Liver (tissue), 9 donors: Measurements from ENCODE around the gene TFDP2. TPM values are rescaled to one million over a fixed set of nuclear protein-coding genes. Genes with fewer than 3 reads are reported as not detected.
A peak's percentile ranks its signal among the peaks of the same experiment; 100 is the strongest.

Source experiments
- DNase-seq: peaks from one replicate; pipeline ENCODE4 v3.0.0-alpha.2; 2017; ENCODE audit warnings: low spot score
- H3K27ac ChIP-seq, 2 donors: one replicate each; pipeline ENCODE4 v1.7.0; 2013; ENCODE audit warnings: inconsistent platforms in 2 of 2, low read length in 2 of 2, control low read depth in 1 of 2, low read depth in 1 of 2, mild to moderate bottlenecking in 1 of 2
- H3K27me3 ChIP-seq, 4 donors: one replicate each; pipeline versions ENCODE4 v1.6.1 to v1.7.0; 2013; ENCODE audit warnings: low read length in 3 of 4, inconsistent platforms in 1 of 4, mild to moderate bottlenecking in 1 of 4, moderate library complexity in 1 of 4; ENCODE audit not compliant: control insufficient read depth in 4 of 4, insufficient read depth in 4 of 4
- H3K36me3 ChIP-seq, 4 donors: one replicate each; pipeline versions ENCODE4 v1.6.1 to v1.7.0; 2013; ENCODE audit warnings: low read length in 3 of 4, mild to moderate bottlenecking in 3 of 4, low read depth in 1 of 4, moderate library complexity in 1 of 4; ENCODE audit not compliant: control insufficient read depth in 4 of 4, insufficient read depth in 3 of 4
- H3K4me1 ChIP-seq, 4 donors: one replicate each; pipeline versions ENCODE4 v1.6.1 to v1.7.0; 2013; ENCODE audit warnings: low read length in 3 of 4, mild to moderate bottlenecking in 3 of 4, moderate library complexity in 1 of 4; ENCODE audit not compliant: control insufficient read depth in 4 of 4, insufficient read depth in 4 of 4
- H3K4me3 ChIP-seq, 3 donors: one replicate each; pipeline versions ENCODE4 v1.6.1 to v1.7.0; 2013; ENCODE audit warnings: low read length in 3 of 3, control low read depth in 1 of 3, low read depth in 1 of 3, mild to moderate bottlenecking in 1 of 3
- H3K9ac ChIP-seq, 2 donors: one replicate each; pipeline ENCODE4 v1.7.0; 2013; ENCODE audit warnings: low read length in 2 of 2, mild to moderate bottlenecking in 2 of 2, moderate library complexity in 2 of 2, control low read depth in 1 of 2, low read depth in 1 of 2
- H3K9me3 ChIP-seq, 4 donors: one replicate each; pipeline versions ENCODE4 v1.6.1 to v1.7.0; 2013; ENCODE audit warnings: low read length in 3 of 4; ENCODE audit not compliant: control insufficient read depth in 4 of 4
- CTCF ChIP-seq: fragments of 150-350 bp; IDR thresholded peaks from 2 replicates; pipeline ENCODE4 v1.5.1; 2017; ENCODE audit warnings: improper control_type of control experiment, low read depth, low read length; ENCODE audit not compliant: missing input control
- EGR1 ChIP-seq, 2 donors: IDR thresholded peaks; 2 replicates each; pipeline ENCODE4 v1.6.1; 2016 to 2018; ENCODE audit warnings: antibody characterized with exemption in 2 of 2, low read depth in 2 of 2
- FOXA1 ChIP-seq: IDR thresholded peaks from 2 replicates; pipeline ENCODE4 v1.6.1; 2016; ENCODE audit warnings: antibody characterized with exemption
- FOXA2 ChIP-seq: IDR thresholded peaks from 2 replicates; pipeline ENCODE4 v1.6.1; 2016; ENCODE audit warnings: antibody characterized with exemption
- GABPA ChIP-seq, 2 donors: IDR thresholded peaks in 1 of 2; conservative IDR thresholded peaks in 1 of 2; 2 replicates each; pipeline ENCODE4 v1.6.1; 2016; ENCODE audit warnings: antibody characterized with exemption in 2 of 2, mild to moderate bottlenecking in 1 of 2, moderate library complexity in 1 of 2
- HNF4A ChIP-seq, 2 donors: conservative IDR thresholded peaks; 2 replicates each; pipeline ENCODE4 v1.6.1; 2016; ENCODE audit warnings: antibody characterized with exemption in 2 of 2, mild to moderate bottlenecking in 2 of 2
- HNF4G ChIP-seq: IDR thresholded peaks from 2 replicates; pipeline ENCODE4 v1.6.1; 2016; ENCODE audit warnings: antibody characterized with exemption
- JUND ChIP-seq, 2 donors: IDR thresholded peaks; 2 replicates each; pipeline ENCODE4 v1.6.1; 2016; ENCODE audit warnings: antibody characterized with exemption in 2 of 2
- MAX ChIP-seq: IDR thresholded peaks from 2 replicates; pipeline ENCODE4 v1.6.1; 2016; ENCODE audit warnings: antibody characterized with exemption
- NR2F2 ChIP-seq: IDR thresholded peaks from 2 replicates; pipeline ENCODE4 v1.6.1; 2016; ENCODE audit warnings: antibody characterized with exemption
- RAD21 ChIP-seq, 2 donors: IDR thresholded peaks; 2 replicates each; pipeline ENCODE4 v1.6.1; 2016; ENCODE audit warnings: antibody characterized with exemption in 2 of 2, mild to moderate bottlenecking in 2 of 2
- REST ChIP-seq: IDR thresholded peaks from 2 replicates; pipeline ENCODE4 v1.6.1; 2016; ENCODE audit warnings: antibody characterized with exemption, mild to moderate bottlenecking
- RXRA ChIP-seq, 2 donors: IDR thresholded peaks; 2 replicates each; pipeline ENCODE4 v1.6.1; 2017 to 2018; ENCODE audit warnings: antibody characterized with exemption in 2 of 2, mild to moderate bottlenecking in 1 of 2
- SP1 ChIP-seq: IDR thresholded peaks from 2 replicates; pipeline ENCODE4 v1.6.1; 2018; ENCODE audit warnings: antibody characterized with exemption, mild to moderate bottlenecking
- TAF1 ChIP-seq: conservative IDR thresholded peaks from 2 replicates; pipeline ENCODE4 v1.6.1; 2016; ENCODE audit warnings: antibody characterized with exemption, mild to moderate bottlenecking
- YY1 ChIP-seq: IDR thresholded peaks from 2 replicates; pipeline ENCODE4 v1.6.1; 2016; ENCODE audit warnings: antibody characterized with exemption, mild to moderate bottlenecking
- WGBS: extraction: QIAGEN DNeasy Blood & Tissue Kit; methylation state at CpG from one replicate; pipeline ENCODE4 v1.1.7; 2013; 5-methylcytosine and 5-hydroxymethylcytosine counted together
- polyA plus RNA-seq, 2 donors: library from polyadenylated mRNA; stranded (reverse) in 1 of 2; unstranded in 1 of 2; fragments of 200-250 nt in 1 of 2; fragments of >200 nt in 1 of 2; fragmentation: Nextera tagmentation in 1 of 2; extraction: Ambion mirVana in 1 of 2; gene quantifications; one replicate each; pipeline versions ENCODE4 v1.2.1 to v1.2.3, GENCODE V29; 2013 to 2015
- total RNA-seq, 2 donors: library from RNA; depleted of rRNA; stranded (reverse); fragments of >200 nt; gene quantifications; one replicate each; pipeline ENCODE4 v1.2.3, GENCODE V29; 2014
- TF ChIP-seq, protein P1 (sequence below): IDR thresholded peaks from 2 replicates; pipeline ENCODE4 v1.6.1; 2016; ENCODE audit warnings: antibody characterized with exemption
- TF ChIP-seq, protein P2 (sequence below): IDR thresholded peaks from 2 replicates; pipeline ENCODE4 v1.6.1; 2016; ENCODE audit warnings: antibody characterized with exemption
- donor health status: healthy.
- donor health status: healthy.
- donor health status: healthy.
- donor health status: healthy.
- donor health status: healthy.

Gene TFDP2
- total and polyA plus RNA-seq, 4 donors: 8.0 to 52.0 (median 29.7) TPM

DNA sequence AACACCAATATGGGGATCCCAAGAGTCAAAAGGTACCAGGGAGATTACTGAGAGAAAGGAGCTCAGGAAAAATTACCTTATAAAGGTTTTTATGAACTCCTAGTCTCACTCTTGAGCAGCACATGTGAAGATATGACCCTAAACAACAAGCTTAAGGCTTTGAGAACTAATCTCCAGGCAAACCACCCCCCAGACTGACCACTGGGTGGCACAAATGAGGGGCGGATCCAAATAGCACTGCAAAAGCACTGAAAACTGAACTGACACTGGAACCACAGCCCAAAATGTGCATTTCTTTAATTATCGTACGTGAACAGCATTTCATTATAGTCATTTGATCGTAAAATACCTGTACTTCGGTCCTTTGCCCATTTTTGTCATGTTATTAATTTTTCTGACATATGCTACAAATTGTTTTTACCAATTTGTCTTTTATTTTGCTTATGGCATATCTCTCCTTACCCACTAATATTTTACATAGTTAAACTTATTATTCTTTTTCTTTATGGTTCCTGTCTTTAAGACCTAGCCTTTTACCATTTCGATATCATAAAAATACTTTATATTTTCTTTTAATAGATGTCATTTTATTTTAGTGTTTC is 31.5 kb upstream of the TFDP2 start:
- no peaks in the 10 kb centered on the region for H3K27me3 ChIP-seq
- peaks cover 3 to 5% (median 4%) of the 10 kb centered on the region in 4 donors for H3K36me3 ChIP-seq
- H3K9ac ChIP-seq: no peak overlapping the region
- TF ChIP-seq TAF1 (no peak), EGR1 (IDR thresholded peaks at IDR 0.05; ENCODE audit: low read depth in 2 of 2) (no peak), MAX (no peak), RAD21 (IDR thresholded peaks at IDR 0.05) (peak; percentile 73 to 86), NR2F2 (no peak), REST (no peak), JUND (IDR thresholded peaks at IDR 0.05) (no peak), CTCF (peak; percentile 58), YY1 (no peak), HNF4G (no peak), FOXA1 (no peak), FOXA2 (no peak), HNF4A (conservative IDR thresholded peaks at IDR 0.05) (no peak), GABPA (IDR thresholded peaks at IDR 0.05 in 1 of 2, conservative IDR thresholded peaks at IDR 0.05 in 1 of 2) (no peak), RXRA (IDR thresholded peaks at IDR 0.05) (no peak), SP1 (no peak)
- TF ChIP-seq, protein P1, sequence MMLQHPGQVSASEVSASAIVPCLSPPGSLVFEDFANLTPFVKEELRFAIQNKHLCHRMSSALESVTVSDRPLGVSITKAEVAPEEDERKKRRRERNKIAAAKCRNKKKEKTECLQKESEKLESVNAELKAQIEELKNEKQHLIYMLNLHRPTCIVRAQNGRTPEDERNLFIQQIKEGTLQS: no peak
- TF ChIP-seq, protein P2, sequence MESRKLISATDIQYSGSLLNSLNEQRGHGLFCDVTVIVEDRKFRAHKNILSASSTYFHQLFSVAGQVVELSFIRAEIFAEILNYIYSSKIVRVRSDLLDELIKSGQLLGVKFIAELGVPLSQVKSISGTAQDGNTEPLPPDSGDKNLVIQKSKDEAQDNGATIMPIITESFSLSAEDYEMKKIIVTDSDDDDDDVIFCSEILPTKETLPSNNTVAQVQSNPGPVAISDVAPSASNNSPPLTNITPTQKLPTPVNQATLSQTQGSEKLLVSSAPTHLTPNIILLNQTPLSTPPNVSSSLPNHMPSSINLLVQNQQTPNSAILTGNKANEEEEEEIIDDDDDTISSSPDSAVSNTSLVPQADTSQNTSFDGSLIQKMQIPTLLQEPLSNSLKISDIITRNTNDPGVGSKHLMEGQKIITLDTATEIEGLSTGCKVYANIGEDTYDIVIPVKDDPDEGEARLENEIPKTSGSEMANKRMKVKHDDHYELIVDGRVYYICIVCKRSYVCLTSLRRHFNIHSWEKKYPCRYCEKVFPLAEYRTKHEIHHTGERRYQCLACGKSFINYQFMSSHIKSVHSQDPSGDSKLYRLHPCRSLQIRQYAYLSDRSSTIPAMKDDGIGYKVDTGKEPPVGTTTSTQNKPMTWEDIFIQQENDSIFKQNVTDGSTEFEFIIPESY: no peak
- 87% methylated on average over 6 of the region's 6 CpGs for WGBS
- H3K4me1 ChIP-seq: no peaks in the 10 kb centered on the region
- H3K27ac ChIP-seq: no peak overlapping the region
- H3K9me3 ChIP-seq: no peaks in the 10 kb centered on the region
- H3K4me3 ChIP-seq: no peak overlapping the region
- peak; percentile 46 for DNase-seq
